GM18907 (cell line): ENCODE measurements around the gene TARS2.

Experiments
- ATAC-seq: cut with Tn5 transposase; IDR thresholded peaks from one replicate; pipeline ENCODE4 v1.9.1; 2021; ENCODE audit warnings: mild to moderate bottlenecking, moderate library complexity; ENCODE audit not compliant: unreplicated experiment

The TARS2 gene

DNA sequence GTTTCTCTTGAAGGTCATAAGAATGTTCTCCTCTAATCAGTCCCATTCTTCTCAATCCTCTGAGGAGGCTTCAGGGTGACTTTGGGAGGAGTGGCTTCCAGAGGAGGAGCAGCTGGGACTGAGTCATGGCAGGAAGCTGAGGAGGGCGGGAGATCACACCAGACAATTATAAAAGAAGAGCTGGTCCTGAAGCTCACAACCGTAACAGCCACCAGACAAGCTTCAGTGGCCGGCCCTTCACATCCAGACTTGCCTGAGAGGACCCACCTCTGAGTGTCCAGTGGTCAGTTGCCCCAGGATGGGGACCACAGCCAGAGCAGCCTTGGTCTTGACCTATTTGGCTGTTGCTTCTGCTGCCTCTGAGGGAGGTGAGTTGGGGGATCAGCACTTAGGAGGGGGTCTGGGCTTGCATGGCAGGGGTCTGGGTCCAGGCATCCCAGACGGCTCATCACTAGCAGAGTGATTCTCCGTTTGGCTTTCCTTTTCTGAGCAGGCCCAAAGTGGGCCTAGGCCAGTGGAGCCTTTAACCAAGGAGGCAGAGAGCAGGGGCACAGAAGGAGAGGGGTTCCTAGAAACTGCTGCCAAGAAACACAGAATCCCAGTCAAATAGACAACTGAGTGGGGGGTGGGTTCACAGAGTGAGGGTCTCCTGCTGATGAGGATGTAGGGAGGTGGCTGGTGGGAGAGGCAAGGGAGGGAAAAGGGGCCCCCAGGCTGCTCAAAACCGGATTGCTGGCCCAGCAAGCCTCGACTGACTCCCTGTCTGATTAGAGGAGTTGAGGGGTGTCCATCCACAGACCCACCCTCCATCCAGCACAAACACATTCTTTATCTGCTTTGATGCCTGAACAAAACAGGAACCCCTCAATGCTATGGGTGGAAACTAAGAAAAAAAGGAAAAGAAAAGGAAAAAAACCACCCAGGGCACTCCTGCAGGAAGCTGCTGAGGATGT is 21.0 kb downstream of the TARS2 start, which contains the start of gene ECM1:
Gene ECM1, plus strand, starts transcription at position 198 of the 953 bp plus-strand sequence. Its CDS starts 101 bp downstream, at position 299.
- ATAC-seq = no peak

DNA sequence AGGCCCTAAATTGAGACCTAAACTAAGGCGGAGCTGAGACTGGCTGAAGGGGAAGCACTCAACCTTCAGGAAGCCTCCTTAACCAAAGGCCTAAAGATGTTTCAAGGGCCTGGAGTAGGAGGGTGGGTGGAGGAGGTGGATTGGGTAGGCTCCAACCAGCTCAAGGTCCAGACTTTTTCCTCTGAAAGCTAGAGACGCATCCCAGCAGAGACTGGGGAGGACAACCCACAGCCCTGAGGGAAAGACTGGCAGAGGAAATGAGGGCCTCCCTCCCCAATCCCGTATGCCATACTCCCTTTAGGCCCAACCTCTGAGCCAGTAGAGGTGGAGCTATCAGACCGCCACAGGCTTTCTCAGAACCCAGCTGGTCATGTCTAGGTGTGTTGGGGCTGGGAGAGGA is 21.8 kb downstream of the TARS2 start:
- ATAC-seq = no peak

DNA sequence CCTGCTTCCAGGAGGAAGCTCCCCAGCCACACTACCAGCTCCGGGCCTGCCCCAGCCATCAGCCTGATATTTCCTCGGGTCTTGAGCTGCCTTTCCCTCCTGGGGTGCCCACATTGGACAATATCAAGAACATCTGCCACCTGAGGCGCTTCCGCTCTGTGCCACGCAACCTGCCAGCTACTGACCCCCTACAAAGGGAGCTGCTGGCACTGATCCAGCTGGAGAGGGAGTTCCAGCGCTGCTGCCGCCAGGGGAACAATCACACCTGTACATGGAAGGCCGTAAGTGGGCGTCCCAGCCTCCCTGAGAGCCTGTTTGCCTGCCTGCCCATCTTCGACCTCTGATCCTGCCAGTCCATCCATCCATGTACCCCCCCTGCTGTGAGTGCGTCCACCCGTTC is 24.3 kb downstream of the TARS2 start:
- no peak for ATAC-seq

DNA sequence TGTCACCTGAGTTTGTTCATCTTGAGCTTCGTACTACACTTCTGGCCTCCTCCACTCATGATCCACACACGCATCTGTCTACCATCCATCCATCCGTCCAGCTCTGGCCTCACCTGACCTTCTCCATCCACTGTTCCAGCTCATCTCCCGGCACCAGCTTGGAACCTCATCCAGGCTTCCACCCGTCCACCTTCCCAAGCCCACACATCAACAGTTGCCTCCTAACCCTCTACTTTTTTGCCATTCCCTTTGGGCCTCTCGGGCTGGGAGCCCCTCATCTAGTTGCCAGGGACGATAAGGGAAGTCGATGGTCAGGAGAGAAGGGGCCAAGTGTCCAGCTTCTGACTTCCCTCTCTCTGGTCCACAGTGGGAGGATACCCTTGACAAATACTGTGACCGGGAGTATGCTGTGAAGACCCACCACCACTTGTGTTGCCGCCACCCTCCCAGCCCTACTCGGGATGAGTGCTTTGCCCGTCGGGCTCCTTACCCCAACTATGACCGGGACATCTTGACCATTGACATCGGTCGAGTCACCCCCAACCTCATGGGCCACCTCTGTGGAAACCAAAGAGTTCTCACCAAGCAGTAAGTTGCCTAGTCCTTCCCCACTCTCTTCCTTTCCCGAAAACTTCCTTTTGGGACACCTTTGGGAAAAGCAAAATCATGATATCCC is 24.9 kb downstream of the TARS2 start:
- ATAC-seq = no peak

DNA sequence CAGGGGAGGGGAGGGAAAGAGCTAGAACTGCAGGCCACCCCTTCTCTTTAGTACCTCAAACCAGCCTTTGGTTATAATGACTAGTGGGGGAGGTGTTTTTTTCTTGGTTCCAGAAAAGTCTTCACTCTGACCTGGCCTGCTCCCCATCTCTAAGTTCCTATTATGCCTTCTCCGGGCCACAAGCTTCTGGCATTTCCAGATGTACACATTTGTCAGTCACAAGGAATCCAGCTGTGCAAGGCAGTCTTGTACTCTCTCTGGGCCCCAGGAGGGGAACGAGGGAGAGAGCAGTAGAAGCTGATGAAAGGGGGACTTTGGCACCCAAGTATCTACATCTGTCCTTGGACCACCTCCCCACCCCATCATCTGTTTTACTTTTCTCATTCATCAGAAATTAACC is 25.6 kb downstream of the TARS2 start:
- ATAC-seq = no peak

DNA sequence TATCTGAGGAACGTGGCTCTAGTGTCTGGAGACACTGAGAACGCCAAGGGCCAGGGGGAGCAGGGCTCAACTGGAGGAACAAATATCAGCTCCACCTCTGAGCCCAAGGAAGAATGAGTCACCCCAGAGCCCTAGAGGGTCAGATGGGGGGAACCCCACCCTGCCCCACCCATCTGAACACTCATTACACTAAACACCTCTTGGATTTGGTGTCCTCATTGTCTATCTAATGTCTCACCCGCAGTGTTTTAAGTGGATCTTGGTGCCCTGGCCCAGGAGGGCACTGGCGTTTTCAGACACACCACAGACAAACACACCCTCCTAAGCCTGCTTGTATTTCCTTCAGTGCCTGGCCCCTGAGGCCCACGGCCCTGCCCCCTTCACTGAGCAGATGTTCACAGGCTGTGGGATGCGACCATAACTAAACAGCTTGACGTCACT is 26.2 kb downstream of the TARS2 start:
- no peak for ATAC-seq

DNA sequence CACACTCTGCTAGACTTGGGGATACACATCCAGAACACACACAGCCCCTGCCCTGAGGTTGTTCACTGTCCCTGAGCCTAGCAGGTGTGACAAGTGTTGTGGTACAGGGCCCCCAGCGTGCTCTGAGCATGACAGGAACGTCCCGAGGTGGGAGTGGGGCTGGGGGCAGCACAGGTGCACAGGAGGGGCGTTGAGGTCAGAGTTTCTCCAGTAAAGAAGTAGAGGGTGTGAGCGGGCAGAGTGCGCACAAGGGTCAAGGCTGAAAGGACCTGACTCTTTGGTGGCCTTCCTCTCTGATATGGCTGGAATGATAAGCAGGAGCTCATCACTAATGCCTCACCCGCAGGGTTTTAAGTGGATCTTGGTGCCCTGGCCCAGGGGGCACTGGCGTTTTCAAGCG is 27.0 kb downstream of the TARS2 start:
- ATAC-seq = no peak

DNA sequence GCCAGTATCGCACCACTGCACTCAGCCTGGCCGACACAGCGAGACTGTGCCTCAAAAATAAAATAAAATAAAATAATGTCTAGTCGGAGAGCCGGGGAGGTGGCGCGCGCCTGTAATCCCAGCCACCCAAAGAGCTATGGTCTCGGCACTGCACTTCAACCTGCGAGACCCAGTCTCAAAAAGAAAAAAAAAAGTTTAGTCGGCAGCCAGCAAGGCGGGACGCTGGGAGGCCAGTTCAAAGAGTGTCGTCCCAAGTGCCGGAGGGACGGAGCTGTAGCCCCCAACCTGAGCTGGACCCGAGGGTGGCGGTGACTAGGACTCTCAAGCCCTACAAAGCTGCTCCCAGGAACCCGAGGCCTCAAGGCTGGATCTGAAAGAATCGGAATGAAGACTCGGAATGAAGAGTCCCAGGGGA is 27.7 kb downstream of the TARS2 start:
- peak; percentile 2 for ATAC-seq

DNA sequence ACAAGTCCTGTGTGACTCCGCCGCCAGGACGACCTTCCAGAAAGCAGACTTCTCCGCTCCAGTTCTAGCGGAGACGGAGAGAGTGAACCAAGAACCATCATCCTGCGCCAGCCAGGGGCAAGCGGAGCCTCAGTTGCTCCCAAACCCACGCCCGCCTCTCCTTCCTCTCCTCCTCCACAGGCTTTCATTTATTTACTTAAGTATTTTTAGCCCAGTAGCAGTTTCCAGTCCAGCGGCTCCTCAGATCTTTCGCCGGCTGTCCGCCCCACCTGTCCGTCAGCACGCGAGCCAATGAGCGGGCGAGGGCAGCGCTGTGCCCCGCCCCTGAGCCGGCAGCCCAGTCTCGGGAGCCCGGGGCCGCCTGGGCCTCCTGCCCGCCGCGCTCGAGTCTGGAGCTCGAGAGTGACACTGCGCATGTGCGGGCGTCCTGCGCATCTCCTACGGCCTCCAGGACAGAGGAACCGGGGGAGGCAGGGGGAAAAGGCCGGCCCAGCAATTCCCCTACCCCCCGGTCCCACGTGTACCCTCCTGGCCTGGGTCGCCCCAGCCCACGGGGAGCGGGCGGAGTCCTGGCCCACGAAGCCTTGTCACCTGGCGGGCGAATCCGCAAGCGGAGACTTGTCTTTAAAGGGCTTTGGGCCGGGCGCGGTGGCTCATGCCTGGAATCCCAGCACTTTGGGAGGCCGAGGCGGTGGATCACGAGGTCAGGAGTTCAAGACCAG is 28.3 kb downstream of the TARS2 start, which contains the start of gene FALEC:
Gene FALEC, plus strand, starts transcription at position 425 of the 722 bp plus-strand sequence.
- peak; percentile 95 for ATAC-seq

DNA sequence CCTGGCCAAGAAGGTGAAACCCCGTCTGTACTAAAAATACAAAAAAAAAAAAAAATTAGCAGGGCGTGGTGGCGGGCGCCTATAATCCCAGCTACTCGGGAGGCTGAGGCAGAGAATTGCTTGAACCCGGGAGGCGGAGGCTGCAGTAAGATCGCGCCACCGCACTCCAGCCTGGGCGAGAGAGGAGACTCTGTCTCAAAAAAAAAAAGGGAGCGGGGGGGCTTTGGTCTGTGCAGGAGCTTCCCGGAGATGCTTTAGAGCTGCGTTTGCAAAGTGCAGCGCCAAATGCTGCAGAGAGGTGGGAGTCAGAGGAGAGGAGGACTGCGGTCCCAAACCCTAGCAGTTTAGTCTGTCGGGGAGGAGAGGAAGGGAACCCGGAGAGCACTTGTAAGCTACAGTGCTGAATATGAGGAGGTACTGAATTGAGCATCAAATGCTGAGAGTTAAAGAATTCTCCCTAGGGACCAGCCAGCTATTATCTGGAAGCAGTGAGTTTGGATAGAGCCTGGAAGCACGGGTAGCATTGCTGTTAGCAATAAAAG is 28.9 kb downstream of the TARS2 start:
- no peak for ATAC-seq

DNA sequence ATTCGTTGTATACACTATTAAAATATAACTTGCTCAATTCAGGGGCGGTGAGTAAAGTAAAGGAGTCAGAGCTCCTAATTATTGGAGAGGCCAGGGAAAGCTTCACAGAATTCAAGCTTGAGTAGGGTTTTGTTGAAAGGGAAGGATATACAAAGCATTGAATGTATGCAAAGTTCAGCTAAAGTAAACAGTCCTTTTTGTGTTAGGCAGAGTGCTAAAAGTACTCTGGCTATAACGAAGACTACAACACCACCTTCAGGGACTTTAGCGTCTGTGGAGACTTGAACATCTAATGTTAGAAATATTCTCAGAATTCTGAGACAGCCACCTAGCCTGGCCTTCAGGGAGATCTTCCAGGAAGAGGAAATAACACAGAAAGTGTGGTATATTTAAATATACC is 29.4 kb downstream of the TARS2 start:
- ATAC-seq = no peak

DNA sequence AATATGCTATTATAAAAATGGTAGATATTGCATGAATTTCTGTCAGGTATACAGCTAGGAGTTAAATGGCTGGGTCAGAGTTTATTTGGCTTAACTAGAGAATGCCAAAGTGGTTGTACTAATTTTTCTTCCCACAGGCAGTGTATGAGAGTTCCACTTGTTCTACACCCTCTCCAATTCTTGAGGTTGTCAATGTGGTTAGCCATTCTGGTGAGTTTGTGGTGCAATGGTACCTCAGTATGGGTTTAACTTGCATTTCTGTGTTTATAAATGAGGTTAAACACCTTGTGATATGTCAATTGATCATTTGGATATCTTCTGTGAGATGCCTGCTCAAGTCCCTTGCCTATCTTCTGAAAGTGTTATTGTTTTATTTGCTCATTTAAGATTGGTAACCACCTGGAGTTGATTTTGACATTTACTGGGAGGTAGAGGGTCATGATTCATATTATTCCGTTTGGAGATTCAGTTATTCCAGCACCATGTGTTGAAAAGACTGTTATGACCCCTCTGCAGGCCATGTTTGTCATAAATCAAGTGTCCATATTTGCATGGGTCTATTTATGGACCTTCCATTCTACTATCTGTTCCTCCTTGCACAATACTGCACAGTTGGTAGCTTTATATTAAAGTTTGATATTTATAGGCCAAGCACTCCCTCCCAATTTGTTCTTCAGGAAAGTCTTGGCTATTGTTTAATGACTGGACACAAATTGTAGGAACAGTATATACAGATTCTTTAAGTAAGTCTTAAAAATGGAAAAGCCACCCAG is 34.2 kb downstream of the TARS2 start:
- ATAC-seq = no peak

DNA sequence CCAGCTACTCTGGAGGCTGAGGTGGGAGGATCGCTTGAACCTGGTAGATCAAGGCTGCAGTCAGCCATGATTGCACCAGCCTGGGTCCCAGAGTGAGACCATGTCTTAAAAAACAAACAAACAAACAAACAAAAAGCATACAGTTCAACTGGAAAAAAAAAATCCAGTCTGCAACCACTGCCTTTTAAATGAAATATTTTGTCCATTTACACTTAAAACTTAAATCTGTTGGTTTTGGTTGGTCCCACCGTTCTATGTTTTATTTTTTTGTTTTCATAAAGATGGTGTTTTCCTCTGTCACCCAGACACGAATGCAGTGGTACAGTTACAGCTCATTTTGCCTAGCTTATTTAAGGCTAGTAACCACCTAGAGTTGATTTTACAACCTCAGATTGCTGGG is 38.1 kb downstream of the TARS2 start:
- no peak for ATAC-seq

DNA sequence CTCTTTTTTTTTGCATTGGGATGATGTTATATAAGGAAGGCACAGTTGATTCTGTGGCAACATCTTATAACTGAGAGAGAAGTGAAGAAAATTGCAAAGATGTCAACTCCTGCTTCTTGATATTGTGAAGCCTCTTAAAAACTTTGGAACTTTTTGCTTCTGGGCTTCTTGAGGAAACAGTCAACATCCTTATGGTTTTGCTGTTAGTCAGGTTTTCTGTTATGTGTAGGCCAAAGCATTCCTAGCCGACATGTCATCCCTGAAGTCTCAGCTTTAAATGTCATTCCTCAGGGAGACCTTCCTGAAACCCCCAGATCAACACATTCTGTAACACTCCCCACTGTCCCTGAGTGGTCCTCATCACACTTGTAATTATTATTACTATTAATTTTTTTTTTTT is 41.0 kb downstream of the TARS2 start:
- no peak for ATAC-seq

DNA sequence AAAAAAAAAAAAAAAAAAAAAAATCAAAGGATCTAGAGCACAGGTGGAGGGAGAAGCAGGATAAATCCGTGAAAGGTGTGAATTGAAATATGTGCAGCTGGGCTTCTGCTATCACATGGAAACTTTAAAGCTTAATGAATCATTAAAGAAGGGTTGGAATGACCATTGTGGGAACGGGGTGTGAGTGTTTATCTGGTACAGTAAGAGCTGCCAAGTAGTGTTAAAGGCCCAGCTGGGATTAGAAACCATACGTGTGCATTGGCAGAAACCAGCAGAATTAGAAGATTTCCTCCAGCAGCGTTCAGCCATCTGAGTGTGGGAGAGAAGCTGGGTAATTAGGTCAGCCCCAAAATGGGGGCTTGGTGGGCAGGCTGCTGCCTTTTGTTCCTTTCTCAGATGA is 41.8 kb downstream of the TARS2 start:
- ATAC-seq = no peak

DNA sequence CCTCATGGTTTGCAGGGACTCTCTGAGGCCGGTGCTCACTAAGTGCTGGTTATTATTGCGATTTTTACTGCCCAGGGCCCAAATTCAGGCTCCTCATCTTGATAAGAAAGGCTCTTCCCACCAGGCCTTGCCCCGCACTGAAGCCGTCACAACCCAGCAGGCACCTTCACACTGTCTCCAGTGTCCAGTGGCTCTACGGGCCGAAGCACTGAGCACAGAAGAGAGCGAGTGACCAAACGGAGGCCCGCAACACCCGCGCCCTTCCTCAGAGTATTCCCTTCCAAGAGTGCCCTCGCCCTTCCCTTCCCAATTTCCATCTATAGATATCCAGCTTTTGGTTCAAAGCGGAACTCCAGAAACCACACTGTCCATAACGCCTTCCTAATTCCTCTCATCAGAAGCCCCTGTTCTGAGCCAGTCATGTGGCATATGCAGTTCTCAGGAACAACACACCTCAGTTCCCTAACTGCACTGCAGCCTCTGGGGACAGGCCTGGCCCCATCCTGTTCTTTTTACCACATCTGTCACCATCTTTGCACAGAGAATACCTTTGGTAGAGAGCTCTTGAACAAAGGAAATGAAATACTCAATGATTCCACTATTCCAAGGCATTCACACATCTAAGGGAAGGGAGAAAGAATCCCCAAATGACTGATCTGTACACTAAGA is 43.4 kb downstream of the TARS2 start:
- no peak for ATAC-seq

DNA sequence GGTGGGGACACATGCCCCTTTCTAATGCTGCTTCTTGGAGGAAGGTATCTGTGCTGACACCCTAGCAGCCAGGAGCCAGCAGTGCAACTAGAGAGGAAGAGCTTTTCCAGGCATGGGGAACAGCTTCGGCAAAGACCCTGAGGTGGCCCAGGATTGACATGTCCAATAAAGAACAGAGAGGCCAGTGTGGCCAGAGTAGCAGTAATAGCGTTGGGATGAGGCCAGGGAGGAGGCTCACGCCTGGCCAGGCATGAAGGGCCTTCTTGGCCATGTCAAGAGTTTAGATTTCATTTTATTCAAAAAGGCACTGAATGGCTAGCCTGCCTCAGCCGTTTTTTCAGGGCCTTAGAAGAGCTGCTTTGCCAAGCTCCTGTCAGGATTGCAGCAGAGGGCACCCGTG is 45.6 kb downstream of the TARS2 start:
- ATAC-seq = no peak

DNA sequence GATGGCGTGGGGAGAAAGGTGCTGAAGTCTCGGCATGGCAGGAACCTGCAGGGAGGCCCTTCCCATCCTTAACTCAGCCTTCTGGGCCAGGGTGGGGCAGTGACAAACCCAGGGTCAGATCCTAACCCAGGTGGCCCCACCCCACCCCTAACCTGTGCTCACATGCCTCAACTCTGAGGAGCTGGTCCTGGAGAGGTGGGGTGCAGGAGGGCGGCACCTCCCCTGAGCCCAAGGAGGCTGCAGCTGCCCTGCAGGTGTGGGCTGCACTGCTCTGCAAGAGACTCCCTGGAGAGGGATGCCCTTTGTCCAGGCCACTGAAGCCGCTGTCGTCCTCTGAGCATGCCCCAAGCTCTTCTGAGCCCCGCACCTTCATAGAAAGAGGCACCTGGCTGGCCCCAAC is 46.8 kb downstream of the TARS2 start:
- ATAC-seq = no peak

DNA sequence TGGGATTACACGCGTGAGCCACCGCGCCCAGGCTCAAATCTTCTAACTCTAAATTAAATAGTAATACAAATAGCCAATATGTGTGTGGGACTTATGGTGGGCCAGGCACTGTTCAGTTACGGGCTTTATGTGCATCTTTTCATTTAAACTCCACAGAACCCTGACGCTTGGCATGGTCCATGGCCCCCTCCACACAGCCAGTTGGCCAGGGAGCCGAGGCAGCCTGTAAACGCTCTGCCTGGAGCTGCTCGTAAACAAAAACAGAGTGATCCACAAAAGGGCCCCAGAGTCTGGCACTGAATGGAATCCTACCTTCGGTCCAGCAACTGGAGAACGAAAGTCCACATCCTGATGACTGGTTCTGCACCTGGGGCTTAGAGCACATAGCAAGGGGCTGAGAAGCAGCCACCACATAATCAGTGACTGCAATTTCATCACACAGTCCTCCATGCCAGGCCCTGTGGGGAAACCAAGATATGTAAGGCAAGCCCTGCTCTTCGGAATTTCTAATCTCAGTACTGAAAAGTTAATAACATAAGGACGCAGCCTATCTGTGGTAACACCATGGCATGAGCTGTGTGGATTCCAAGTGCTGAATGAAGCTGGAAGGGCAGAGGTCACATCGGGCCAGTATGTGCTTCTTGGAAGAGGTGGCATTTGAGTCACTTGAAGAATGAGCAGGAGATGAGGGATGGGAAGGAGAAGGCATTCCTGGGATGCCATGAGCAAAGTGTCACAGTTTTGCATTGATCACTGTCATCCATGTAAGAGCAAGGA is 48.5 kb downstream of the TARS2 start:
- ATAC-seq = no peak
